Astrocyte of the spinal cord (primary cell): ENCODE measurements around the gene IGSF23.
"Not testable (repeated sequence)": the region's sequence is repeated elsewhere in the genome, so short reads cannot be mapped to it uniquely, and the experiment has no call there.

Experiments used
- DNase-seq: peaks from one replicate; pipeline ENCODE4 v3.0.0; 2011; ENCODE audit warnings: low read depth, low spot score
- H3K4me3 ChIP-seq: 2 replicates; pipeline ENCODE4 v1.5.1; 2011; ENCODE audit warnings: low read depth, mild to moderate bottlenecking, low read length, moderate library complexity
- in situ Hi-C: cut with HindIII; loops from 2 replicates; pipeline ENCODE4 v1.10.0; 2017; ENCODE audit warnings: low sequenced_read_pairs
- TF ChIP-seq, protein P1 (sequence below): IDR thresholded peaks from 2 replicates; pipeline ENCODE4 v1.5.1; 2012; ENCODE audit warnings: low read depth, mild to moderate bottlenecking, low read length, inconsistent platforms

Gene IGSF23

DNA sequence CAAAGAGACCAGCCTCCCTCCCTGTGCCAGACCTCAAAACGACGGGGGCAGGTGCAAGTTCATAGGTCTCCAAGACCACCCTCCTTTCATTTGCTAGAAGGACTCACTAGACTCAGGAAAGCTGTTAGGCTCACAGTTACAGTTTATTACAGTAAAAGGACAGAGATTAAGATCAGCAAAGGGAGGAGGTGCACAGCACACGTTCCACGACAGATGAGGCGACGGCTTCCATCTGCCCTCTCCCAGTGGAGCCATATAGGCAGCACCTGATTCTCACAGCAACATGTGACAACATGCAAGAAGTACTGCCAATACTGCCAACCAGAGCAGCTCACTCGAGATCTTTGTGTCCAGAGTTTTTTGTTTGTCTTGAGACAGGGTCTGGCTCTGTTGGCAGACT is 48.5 kb downstream of the IGSF23 start:
- in situ Hi-C loops, result no loop called here
- H3K4me3 ChIP-seq, result no peak overlapping the region
- TF ChIP-seq, protein P1, sequence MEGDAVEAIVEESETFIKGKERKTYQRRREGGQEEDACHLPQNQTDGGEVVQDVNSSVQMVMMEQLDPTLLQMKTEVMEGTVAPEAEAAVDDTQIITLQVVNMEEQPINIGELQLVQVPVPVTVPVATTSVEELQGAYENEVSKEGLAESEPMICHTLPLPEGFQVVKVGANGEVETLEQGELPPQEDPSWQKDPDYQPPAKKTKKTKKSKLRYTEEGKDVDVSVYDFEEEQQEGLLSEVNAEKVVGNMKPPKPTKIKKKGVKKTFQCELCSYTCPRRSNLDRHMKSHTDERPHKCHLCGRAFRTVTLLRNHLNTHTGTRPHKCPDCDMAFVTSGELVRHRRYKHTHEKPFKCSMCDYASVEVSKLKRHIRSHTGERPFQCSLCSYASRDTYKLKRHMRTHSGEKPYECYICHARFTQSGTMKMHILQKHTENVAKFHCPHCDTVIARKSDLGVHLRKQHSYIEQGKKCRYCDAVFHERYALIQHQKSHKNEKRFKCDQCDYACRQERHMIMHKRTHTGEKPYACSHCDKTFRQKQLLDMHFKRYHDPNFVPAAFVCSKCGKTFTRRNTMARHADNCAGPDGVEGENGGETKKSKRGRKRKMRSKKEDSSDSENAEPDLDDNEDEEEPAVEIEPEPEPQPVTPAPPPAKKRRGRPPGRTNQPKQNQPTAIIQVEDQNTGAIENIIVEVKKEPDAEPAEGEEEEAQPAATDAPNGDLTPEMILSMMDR, result no peak
- no peak for DNase-seq

DNA sequence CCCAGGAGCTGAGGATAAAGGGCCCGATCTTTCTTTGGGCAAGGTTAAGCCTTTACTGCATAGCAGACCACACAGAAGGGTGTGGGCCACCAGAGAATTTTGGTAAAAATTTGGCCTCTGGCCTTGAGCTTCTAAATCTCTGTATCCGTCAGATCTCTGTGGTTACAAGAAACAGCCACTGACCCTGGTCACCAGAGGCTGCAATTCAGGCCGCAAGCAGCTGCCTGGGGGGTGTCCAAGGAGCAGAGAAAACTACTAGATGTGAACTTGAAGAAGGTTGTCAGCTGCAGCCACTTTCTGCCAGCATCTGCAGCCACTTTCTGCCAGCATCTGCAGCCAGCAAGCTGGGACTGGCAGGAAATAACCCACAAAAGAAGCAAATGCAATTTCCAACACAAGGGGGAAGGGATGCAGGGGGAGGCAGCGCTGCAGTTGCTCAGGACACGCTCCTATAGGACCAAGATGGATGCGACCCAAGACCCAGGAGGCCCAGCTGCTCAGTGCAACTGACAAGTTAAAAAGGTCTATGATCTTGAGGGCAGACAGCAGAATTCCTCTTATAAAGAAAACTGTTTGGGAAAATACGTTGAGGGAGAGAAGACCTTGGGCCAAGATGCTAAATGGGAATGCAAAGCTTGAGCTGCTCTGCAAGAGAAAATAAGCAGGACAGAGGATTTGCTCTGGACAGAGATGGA is 49.5 kb downstream of the IGSF23 start:
- TF ChIP-seq, protein P1, result no peak
- in situ Hi-C loops, result no loop called here
- no peak overlapping the region for H3K4me3 ChIP-seq
- peak; percentile 46 for DNase-seq

DNA sequence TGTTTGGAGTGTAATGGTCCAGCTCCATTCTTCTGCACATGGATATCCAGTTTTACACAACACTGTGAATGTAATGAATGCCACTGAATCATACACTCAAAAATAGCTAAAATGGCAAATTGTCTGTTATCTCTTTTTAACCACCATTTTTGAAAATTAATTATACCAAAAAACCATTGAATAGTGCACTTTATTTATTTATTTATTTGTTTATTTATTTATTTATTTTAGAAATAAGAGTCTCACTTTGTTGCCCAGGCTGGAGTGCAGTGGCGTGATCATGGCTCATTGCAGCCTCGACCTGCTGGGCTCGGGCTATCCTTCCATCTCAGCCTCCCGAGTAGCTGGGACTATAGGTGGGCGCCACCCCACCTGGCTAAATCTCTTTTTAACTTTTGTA is 50.6 kb downstream of the IGSF23 start:
- TF ChIP-seq, protein P1, result no peak
- no peak for DNase-seq
- in situ Hi-C loops, result no loop called here
- no peak overlapping the region for H3K4me3 ChIP-seq

DNA sequence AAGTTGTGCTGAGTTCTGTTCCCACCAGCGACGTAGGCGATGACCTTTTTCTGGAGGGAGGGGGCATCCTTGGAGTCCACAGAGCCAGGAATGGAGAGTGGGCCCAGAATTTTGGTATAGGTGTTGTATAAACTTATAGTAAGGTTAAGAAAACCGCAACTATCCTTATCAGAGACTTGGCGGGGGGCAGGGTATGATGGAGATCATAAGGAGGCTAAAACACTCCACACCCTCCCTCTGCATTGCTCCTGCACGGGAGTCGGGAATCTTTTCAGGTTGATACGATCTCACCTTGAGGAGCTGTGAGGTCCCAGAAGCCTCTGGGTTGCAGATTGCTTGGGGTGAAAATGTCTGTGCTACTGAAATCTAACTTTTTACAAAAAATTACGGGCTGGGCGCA is 51.6 kb downstream of the IGSF23 start:
- in situ Hi-C loops, result no loop called here

DNA sequence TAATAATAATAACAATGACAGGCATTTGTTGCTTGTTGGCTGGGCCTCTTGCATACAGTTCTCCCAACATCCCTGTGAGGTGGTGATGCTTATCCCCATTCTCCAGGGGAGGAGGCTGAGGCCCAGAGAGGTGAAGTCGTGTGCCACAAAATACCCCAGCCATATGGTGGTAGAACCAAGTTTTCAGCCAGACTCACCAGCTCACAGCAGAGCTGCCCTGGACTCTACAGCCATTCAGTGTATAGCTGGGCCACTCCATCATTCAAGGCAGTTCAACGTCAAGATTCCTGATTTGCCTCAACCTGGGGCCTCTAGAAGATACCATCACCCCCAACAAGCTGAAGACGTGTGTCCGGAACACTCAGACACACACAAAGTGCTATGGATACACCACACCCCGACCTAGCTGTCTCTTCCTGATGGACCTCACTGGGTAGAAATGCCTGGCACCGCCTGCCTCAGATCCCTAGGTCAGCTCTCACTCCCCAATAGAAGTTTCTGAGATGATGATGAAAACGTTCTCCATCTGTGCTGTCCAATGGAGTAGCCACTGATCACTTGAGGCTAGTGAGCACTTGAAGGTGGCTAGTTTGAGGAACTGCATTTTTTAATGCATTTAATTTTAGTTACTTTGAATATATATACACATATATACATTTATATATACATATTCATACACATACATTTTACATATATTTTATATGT is 53.6 kb downstream of the IGSF23 start:
- H3K4me3 ChIP-seq, result no peak overlapping the region
- in situ Hi-C loops, result no loop called here
- TF ChIP-seq, protein P1, result no peak
- DNase-seq, result no peak

More for the DNA sequence above, 51.6 kb downstream of the IGSF23 start:
- TF ChIP-seq, protein P1, result no peak
- DNase-seq, result no peak
- H3K4me3 ChIP-seq, result no peak overlapping the region

DNA sequence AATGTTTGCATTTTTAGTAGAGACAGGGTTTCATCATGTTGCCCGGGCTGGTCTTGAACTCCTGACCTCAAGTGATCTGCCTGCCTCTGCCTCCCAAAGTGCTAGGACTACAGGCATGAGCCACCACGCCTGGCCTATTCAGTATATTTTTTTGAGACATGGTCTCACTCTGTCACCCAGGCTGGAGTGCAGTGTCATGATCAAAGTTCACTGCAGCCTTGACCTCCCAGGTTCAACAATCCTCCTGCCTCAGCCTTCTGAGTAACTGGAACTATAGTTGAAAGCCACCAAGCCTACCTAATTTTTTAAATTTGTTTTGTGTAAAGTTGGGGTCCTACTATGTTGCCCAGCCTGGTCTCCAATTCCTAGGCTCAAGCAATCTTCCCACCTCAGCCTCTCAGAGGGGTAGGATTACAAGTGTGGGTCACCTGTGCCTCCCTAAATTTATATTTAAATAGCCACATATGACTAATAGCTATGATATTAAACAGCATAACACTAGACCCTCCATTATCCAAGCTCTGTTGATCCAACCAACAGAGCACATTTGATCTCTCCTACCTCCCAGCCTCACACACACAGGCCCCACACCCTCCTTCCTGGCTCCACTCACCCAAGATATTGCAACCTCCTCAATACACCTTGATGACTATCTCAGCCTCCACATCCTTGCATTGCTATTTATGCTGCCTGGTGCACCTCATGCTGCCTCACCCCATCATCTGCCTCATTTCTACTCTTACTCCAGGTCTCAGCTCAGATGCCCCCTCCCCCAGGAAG is 55.8 kb downstream of the IGSF23 start:
- TF ChIP-seq, protein P1, result no peak
- H3K4me3 ChIP-seq, result no peak overlapping the region
- in situ Hi-C loops, result no loop called here
- no peak for DNase-seq

DNA sequence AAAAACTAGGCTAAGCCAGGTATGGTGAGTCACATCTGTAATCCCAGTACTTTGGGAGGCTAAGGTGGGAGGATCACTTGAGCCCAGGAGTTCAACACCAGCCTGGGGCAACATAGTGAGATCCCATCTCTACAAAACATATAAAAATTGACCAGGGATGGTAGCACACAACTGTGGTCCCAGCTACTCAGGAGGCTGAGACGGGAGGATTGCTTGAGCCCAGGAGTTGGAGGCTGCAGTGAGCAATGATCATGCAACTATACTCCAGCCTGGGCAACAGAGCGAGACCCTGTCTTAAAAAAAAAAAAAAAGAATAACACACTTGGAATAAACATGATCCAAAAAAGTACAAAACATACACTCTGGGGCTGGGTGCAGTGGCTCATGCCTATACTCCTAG is 56.7 kb downstream of the IGSF23 start:
- H3K4me3 ChIP-seq, DNase-seq, in situ Hi-C loops: not testable (repeated sequence)
